ENCODE results near the gene NFX1.

DNA sequence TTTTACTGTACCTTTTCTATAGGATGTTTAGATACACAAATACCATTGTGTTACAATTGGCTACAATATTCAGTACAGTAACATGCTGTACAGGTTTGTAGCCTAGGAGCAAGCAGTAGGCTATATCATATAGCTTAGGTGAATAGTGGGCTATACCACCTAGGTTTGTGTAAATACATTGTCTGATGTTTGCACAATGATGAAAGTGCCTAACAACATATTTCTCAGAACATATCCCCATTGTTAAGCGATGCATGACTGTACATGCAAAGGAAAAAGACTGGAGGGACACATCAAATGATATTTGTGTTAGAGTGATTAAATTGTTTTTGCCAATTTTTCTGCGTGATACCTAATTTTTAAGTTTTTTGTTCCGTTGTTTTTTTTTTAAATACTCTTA, 20.2 kb upstream of the NFX1 start:
- TF ChIP-seq, protein P1, sequence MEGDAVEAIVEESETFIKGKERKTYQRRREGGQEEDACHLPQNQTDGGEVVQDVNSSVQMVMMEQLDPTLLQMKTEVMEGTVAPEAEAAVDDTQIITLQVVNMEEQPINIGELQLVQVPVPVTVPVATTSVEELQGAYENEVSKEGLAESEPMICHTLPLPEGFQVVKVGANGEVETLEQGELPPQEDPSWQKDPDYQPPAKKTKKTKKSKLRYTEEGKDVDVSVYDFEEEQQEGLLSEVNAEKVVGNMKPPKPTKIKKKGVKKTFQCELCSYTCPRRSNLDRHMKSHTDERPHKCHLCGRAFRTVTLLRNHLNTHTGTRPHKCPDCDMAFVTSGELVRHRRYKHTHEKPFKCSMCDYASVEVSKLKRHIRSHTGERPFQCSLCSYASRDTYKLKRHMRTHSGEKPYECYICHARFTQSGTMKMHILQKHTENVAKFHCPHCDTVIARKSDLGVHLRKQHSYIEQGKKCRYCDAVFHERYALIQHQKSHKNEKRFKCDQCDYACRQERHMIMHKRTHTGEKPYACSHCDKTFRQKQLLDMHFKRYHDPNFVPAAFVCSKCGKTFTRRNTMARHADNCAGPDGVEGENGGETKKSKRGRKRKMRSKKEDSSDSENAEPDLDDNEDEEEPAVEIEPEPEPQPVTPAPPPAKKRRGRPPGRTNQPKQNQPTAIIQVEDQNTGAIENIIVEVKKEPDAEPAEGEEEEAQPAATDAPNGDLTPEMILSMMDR (IDR thresholded peaks at IDR 0.05): no peak
- TF ChIP-seq POLR2A (IDR thresholded peaks at IDR 0.05): no peak

All from thyroid gland (tissue), 4 donors.